Chondrocyte (in vitro differentiated cells): Measurements from ENCODE around the gene RNFT2. TPM values are rescaled to one million over a fixed set of nuclear protein-coding genes. Genes with fewer than 3 reads are reported as not detected.
A peak's percentile ranks its signal among the peaks of the same experiment; 100 is the strongest.

ENCODE experiments used
- DNase-seq: peaks from one replicate; pipeline ENCODE4 v3.0.0; 2021; ENCODE audit warnings: mixed read lengths, low spot score
- H3K27ac Mint-ChIP-seq: one replicate; pipeline ENCODE4 v1.8.0; 2021; ENCODE audit warnings: mild to moderate bottlenecking, moderate library complexity, mixed read lengths; ENCODE audit not compliant: unreplicated experiment
- H3K27me3 Mint-ChIP-seq: 2 replicates; pipeline ENCODE4 v1.8.0; 2021; ENCODE audit warnings: low read depth, mixed read lengths
- H3K36me3 Mint-ChIP-seq: 2 replicates; pipeline ENCODE4 v1.8.0; 2021; ENCODE audit warnings: low read depth, mixed read lengths
- H3K4me1 Mint-ChIP-seq: 2 replicates; pipeline ENCODE4 v1.8.0; 2021; ENCODE audit warnings: low read depth, mild to moderate bottlenecking, mixed read lengths
- H3K4me3 Mint-ChIP-seq: one replicate; pipeline ENCODE4 v1.8.0; 2021; ENCODE audit warnings: mild to moderate bottlenecking, moderate library complexity, mixed read lengths; ENCODE audit not compliant: unreplicated experiment
- H3K9me3 Mint-ChIP-seq: 2 replicates; pipeline ENCODE4 v1.8.0; 2021; ENCODE audit warnings: low read depth, mixed read lengths
- total RNA-seq: library from RNA; stranded (reverse); gene quantifications from 3 replicates; pipeline ENCODE4 v1.2.1, GENCODE V29; 2021
- TF ChIP-seq, protein P1 (sequence below): fragments of 200-600 bp; sonication (generic); IDR thresholded peaks from 2 replicates; pipeline ENCODE4 v1.5.0; 2021; ENCODE audit warnings: antibody characterized with exemption, mild to moderate bottlenecking, moderate library complexity

RNFT2 gene
- total RNA-seq, 1 donor from 2014 or later: 5.1 TPM

DNA sequence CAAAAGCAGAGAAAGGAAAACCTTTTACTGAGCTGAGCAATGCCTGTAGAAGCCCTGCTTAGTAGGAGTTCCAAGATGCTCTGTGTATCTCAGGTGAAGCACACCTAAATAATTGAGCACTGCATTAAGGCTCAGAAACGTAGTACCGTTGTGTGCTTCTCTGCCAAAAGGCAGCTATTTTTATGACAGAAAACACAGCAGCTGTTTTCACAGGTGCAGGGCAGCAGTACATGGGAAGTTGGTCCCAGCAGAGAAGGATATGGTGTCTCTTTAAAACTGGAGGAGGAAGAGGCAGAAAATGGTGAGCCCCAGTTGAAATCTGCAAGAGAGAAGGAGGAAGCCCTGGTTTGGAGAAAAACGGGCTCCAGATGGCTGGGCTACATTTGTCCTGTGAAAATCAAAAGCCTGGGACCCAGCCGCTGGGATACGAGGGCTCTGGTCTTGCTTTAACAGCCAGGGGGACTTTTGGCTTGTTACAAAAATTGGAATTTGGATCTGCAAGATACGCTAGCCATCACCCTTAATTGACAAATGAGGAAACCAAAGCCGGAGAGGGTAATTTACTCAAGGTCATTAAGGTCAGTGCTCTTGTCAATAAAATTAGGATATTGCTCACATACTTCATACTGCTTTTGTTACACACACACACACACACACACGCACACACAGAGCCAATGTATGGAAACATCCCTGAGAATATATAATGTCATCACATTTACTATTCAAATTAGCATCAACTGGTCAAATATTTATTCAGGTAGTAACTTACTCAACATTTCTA lies 27.6 kb upstream of the RNFT2 start:
- Mint-ChIP-seq H3K4me1 (peaks cover 16% of the 10 kb centered on the region), H3K36me3 (peaks cover 1% of the 10 kb centered on the region), H3K9me3 (no peaks in the 10 kb centered on the region), H3K27ac (no peak overlapping the region), H3K4me3 (no peak overlapping the region), H3K27me3 (peaks cover 16% of the 10 kb centered on the region)
- TF ChIP-seq, protein P1, sequence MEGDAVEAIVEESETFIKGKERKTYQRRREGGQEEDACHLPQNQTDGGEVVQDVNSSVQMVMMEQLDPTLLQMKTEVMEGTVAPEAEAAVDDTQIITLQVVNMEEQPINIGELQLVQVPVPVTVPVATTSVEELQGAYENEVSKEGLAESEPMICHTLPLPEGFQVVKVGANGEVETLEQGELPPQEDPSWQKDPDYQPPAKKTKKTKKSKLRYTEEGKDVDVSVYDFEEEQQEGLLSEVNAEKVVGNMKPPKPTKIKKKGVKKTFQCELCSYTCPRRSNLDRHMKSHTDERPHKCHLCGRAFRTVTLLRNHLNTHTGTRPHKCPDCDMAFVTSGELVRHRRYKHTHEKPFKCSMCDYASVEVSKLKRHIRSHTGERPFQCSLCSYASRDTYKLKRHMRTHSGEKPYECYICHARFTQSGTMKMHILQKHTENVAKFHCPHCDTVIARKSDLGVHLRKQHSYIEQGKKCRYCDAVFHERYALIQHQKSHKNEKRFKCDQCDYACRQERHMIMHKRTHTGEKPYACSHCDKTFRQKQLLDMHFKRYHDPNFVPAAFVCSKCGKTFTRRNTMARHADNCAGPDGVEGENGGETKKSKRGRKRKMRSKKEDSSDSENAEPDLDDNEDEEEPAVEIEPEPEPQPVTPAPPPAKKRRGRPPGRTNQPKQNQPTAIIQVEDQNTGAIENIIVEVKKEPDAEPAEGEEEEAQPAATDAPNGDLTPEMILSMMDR: no peak
- DNase-seq: no peak

DNA sequence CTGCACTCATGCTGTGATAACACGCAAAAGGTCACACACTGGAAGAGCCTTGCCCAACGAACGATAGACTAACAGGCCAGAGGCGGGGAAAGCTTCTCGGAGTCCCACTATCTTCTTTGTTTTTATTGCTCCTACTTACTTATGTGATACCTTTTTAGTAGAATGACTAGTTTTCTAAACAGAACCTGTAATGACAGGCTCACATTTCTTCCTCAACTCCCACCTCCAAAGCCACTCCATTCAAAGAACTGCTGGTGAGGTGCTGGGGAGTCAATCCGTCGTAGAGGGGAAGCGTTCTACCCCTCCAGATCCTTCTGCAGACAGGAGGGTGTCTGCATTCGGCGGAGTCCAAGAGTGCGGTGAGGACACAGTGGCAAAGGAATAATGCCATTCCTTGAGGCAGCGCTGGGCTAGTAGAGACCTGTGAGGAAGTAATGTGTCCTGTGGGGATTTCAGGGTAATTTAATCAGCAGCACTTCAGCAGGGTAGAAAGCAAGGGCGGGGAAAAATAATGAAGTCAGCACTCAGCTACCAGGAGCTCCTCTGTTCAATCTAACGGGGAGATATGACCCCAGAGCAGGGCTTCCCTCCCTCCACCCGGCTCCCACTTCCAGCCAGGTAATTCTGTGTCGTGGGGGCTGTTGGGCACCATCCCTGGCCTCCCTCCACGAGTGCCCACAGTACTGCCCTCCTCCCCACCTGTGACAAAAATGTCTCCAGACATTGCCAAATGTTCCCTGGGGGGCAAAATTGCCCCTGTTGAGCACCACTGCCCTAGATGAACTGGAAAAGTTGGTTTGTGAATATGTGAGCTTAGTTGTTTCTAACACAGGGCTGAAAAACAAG lies 25.4 kb upstream of the RNFT2 start:
- TF ChIP-seq, protein P1: no peak
- Mint-ChIP-seq H3K27me3 (peaks cover 16% of the 10 kb centered on the region), H3K27ac (no peak overlapping the region), H3K4me1 (peaks cover 31% of the 10 kb centered on the region), H3K36me3 (peaks cover 8% of the 10 kb centered on the region), H3K4me3 (no peak overlapping the region), H3K9me3 (no peaks in the 10 kb centered on the region)
- DNase-seq: no peak

DNA sequence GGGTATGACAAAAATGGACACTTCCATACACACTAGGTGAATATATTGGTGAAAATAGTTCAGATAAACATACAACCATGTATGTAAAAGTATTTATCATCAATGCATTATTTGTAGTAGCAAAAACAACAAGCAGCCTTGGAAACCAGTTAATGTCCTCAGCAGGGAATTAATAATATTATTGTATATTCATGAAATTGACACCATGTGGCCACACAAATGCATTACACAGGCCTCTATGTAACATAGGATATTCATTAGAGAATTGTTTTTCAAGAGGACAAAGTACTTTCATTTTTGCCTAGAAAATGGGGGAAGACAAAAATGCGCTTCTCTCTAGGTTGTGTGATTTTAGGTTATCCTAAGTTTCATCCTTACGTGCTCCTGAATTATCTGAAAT lies 24.6 kb upstream of the RNFT2 start:
- Mint-ChIP-seq H3K27me3 (peaks cover 16% of the 10 kb centered on the region), H3K36me3 (peaks cover 8% of the 10 kb centered on the region), H3K4me3 (no peak overlapping the region), H3K9me3 (no peaks in the 10 kb centered on the region), H3K4me1 (peaks cover 39% of the 10 kb centered on the region), H3K27ac (no peak overlapping the region)
- no peak for DNase-seq
- TF ChIP-seq, protein P1: peak; percentile 48

DNA sequence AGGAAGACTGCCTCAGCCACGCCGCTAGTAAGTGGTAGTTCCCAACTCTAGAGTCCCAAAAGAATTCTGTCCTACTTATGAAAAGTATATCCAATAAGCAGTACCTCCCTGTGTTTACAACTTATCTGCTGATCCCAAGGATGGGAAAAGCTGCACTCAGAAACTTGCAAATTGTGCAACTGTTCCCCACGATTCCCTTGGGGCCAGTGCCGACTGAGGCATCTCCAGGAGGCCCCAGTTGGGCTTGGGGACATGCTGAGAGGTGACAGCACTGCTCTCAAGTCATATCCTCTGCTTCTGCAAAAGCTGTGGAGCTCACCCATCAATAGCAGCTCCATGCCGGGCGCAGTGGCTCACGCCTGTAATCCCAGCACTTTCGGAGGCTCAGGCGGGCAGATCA lies 23.9 kb upstream of the RNFT2 start:
- Mint-ChIP-seq H3K27me3 (peaks cover 13% of the 10 kb centered on the region), H3K4me1 (peaks cover 39% of the 10 kb centered on the region), H3K27ac (no peak overlapping the region), H3K36me3 (peaks cover 8% of the 10 kb centered on the region), H3K9me3 (no peaks in the 10 kb centered on the region), H3K4me3 (no peak overlapping the region)
- DNase-seq: no peak
- TF ChIP-seq, protein P1: no peak
